OCI-LY3 (cell line): ENCODE measurements around the gene MKX.

ENCODE experiments used
- H2AFZ ChIP-seq: fragments of 200-600, 300-600 bp; shearing (Covaris generic); 2 replicates; pipeline ENCODE4 v1.6.0; 2014; ENCODE audit warnings: antibody characterized with exemption, low read depth, low read length
- H3K27ac ChIP-seq: fragments of 200-600, 300-600 bp; sonication (generic); 2 replicates; pipeline ENCODE4 v1.5.1; 2014; ENCODE audit warnings: mild to moderate bottlenecking, low read length, moderate library complexity, mixed read lengths
- H3K27me3 ChIP-seq: fragments of 200-600, 300-600 bp; sonication (generic); 2 replicates; pipeline ENCODE4 v1.6.1; 2014; ENCODE audit warnings: low read depth, low read length, mixed read lengths
- H3K36me3 ChIP-seq: fragments of 200-600, 300-600 bp; sonication (generic); replicated peaks from 2 replicates; pipeline ENCODE3; 2014; ENCODE audit warnings: low read depth, low read length, mixed read lengths
- H3K4me1 ChIP-seq: fragments of 300-600, 200-600 bp; sonication (generic); 2 replicates; pipeline ENCODE4 v1.6.1; 2014; ENCODE audit warnings: low read length, mixed read lengths
- H3K4me2 ChIP-seq: fragments of 200-600, 300-600 bp; sonication (generic); 2 replicates; pipeline ENCODE4 v1.6.1; 2014; ENCODE audit warnings: low read length, mixed read lengths
- H3K4me3 ChIP-seq: fragments of 300-600, 200-600 bp; sonication (generic); 2 replicates; pipeline ENCODE4 v1.5.1; 2014; ENCODE audit warnings: antibody characterized with exemption, mild to moderate bottlenecking, low read length, moderate library complexity
- H3K79me2 ChIP-seq: fragments of 300-600, 200-600 bp; shearing (Covaris generic); 2 replicates; pipeline ENCODE4 v1.6.1; 2014; ENCODE audit warnings: mild to moderate bottlenecking, low read length, mixed read lengths
- H3K9ac ChIP-seq: fragments of 300-600, 200-600 bp; shearing (Covaris generic); 2 replicates; pipeline ENCODE4 v1.6.0; 2014; ENCODE audit warnings: mild to moderate bottlenecking, low read length, moderate library complexity
- H3K9me3 ChIP-seq: fragments of 200-600, 300-600 bp; shearing (Covaris generic); 2 replicates; pipeline ENCODE4 v1.6.1; 2014; ENCODE audit warnings: low read length, mixed read lengths; ENCODE audit not compliant: insufficient read depth
- H4K20me1 ChIP-seq: fragments of 200-600, 300-600 bp; sonication (generic); 2 replicates; pipeline ENCODE4 v1.6.1; 2016; ENCODE audit warnings: low read length, mixed read lengths; ENCODE audit not compliant: insufficient read depth
- CTCF ChIP-seq: fragments of 200-600, 300-600 bp; sonication (generic); IDR thresholded peaks from 2 replicates; pipeline ENCODE4 v1.5.1; 2014; ENCODE audit warnings: antibody characterized with exemption, low read length, low read depth
- EZH2phosphoT487 ChIP-seq: fragments of 200-600 bp; shearing (Covaris generic); IDR thresholded peaks from 2 replicates; pipeline ENCODE4 v1.6.1; 2018; ENCODE audit warnings: antibody characterized with exemption, mixed run types, low read depth

The MKX gene

GRCh38 chr10:27635290-27635689, 110.3 kb downstream of the MKX start:
- no peaks in the 10 kb centered on the region for H3K9me3 ChIP-seq
- H3K79me2 ChIP-seq: no peaks in the 10 kb centered on the region
- H3K4me2 ChIP-seq: no peak overlapping the region
- no peaks in the 10 kb centered on the region for H4K20me1 ChIP-seq
- no peak overlapping the region for H3K9ac ChIP-seq
- no peak overlapping the region for H2AFZ ChIP-seq
- TF ChIP-seq EZH2phosphoT487 (no peak), CTCF (no peak)
- H3K27me3 ChIP-seq: no peaks in the 10 kb centered on the region
- no peak overlapping the region for H3K4me3 ChIP-seq
- H3K36me3 ChIP-seq: no peaks in the 10 kb centered on the region
- H3K4me1 ChIP-seq: no peaks in the 10 kb centered on the region
- no peak overlapping the region for H3K27ac ChIP-seq

GRCh38 chr10:27628621-27629020, 117.0 kb downstream of the MKX start:
- Histone ChIP-seq H4K20me1 (no peaks in the 10 kb centered on the region), H3K9ac (no peak overlapping the region), H3K4me1 (no peaks in the 10 kb centered on the region), H3K79me2 (no peaks in the 10 kb centered on the region), H3K4me3 (no peak overlapping the region), H3K27ac (no peak overlapping the region), H3K9me3 (no peaks in the 10 kb centered on the region), H2AFZ (no peak overlapping the region), H3K4me2 (no peak overlapping the region), H3K27me3 (no peaks in the 10 kb centered on the region), H3K36me3 (no peaks in the 10 kb centered on the region)
- TF ChIP-seq CTCF (no peak), EZH2phosphoT487 (no peak)

GRCh38 chr10:27626890-27627289, 118.7 kb downstream of the MKX start:
- Histone ChIP-seq H3K4me1 (no peaks in the 10 kb centered on the region), H3K9ac (no peak overlapping the region), H3K9me3 (no peaks in the 10 kb centered on the region), H3K27me3 (no peaks in the 10 kb centered on the region), H2AFZ (no peak overlapping the region), H3K27ac (no peak overlapping the region), H4K20me1 (no peaks in the 10 kb centered on the region), H3K4me3 (no peak overlapping the region), H3K36me3 (no peaks in the 10 kb centered on the region), H3K4me2 (no peak overlapping the region), H3K79me2 (no peaks in the 10 kb centered on the region)
- TF ChIP-seq CTCF (no peak), EZH2phosphoT487 (no peak)

- H3K4me1 ChIP-seq: no peaks in the 10 kb centered on the region
- H3K79me2 ChIP-seq: no peaks in the 10 kb centered on the region
- no peaks in the 10 kb centered on the region for H3K36me3 ChIP-seq
- H3K4me2 ChIP-seq: no peak overlapping the region
- TF ChIP-seq CTCF: no peak
- no peak for TF ChIP-seq EZH2phosphoT487
- no peaks in the 10 kb centered on the region for H3K27me3 ChIP-seq
- H2AFZ ChIP-seq: no peak overlapping the region
- no peak overlapping the region for H3K4me3 ChIP-seq
- no peak overlapping the region for H3K9ac ChIP-seq
- H3K27ac ChIP-seq: no peak overlapping the region
- no peaks in the 10 kb centered on the region for H3K9me3 ChIP-seq
- H4K20me1 ChIP-seq: no peaks in the 10 kb centered on the region
Observed at GRCh38 chr10:27625452-27626211, 120.0 kb downstream of the MKX start.
